ENCODE measurements around the gene BUD31. TPM values are rescaled to one million over a fixed set of nuclear protein-coding genes. Genes with fewer than 3 reads are reported as not detected.
"Not testable (repeated sequence)": the region's sequence is repeated elsewhere in the genome, so short reads cannot be mapped to it uniquely, and the experiment has no call there.

The BUD31 gene
- total RNA-seq, 6 experiments from 2014 or later: 134 to 147 (median 146) TPM

DNA sequence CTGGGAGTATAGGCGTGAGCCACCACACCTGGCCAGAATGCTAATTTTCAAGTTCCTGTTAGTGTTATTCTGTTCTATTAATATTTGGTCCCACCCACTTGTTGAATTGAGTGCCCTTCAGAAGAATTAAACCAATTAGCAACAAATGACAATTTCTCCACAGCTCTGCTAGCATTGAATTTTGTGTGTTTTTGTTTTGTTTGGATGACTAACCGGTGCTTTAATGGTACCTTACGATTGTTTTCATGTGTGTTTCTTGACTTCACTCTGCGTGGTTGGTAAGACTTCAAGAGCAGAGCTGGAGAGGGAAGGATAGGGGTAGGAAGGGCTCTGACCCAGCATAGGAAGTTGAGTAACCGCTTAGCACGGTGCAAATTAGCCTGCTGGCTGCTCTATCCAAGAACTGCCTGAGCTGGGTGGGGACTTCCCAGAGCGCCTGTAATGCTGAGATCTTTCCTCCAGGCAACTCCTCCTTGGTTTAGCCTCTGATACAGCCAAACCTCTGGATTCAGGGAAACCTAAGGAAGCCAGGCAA, 29.7 kb upstream of the BUD31 start:
- H3K27me3 Mint-ChIP-seq (ENCODE audit: insufficient read depth): no peaks in the 10 kb centered on the region; the same call in 1 of the 2 replicates
- no peaks in the 10 kb centered on the region for H3K9me3 Mint-ChIP-seq
- peaks cover 32% of the 10 kb centered on the region for H3K4me1 Mint-ChIP-seq (ENCODE audit: low read depth)
- TF ChIP-seq, protein P1, sequence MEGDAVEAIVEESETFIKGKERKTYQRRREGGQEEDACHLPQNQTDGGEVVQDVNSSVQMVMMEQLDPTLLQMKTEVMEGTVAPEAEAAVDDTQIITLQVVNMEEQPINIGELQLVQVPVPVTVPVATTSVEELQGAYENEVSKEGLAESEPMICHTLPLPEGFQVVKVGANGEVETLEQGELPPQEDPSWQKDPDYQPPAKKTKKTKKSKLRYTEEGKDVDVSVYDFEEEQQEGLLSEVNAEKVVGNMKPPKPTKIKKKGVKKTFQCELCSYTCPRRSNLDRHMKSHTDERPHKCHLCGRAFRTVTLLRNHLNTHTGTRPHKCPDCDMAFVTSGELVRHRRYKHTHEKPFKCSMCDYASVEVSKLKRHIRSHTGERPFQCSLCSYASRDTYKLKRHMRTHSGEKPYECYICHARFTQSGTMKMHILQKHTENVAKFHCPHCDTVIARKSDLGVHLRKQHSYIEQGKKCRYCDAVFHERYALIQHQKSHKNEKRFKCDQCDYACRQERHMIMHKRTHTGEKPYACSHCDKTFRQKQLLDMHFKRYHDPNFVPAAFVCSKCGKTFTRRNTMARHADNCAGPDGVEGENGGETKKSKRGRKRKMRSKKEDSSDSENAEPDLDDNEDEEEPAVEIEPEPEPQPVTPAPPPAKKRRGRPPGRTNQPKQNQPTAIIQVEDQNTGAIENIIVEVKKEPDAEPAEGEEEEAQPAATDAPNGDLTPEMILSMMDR (IDR thresholded peaks at IDR 0.05): peak; percentile 10; the same call in 1 of the 2 replicates
- H3K4me3 Mint-ChIP-seq: peak overlapping the region; percentile 54
- H3K36me3 Mint-ChIP-seq (ENCODE audit: low read depth): peaks cover 13% of the 10 kb centered on the region; the same call in 1 of the 2 replicates
- DNase-seq: peak; percentile 94
- peak overlapping the region; percentile 95 for H3K27ac Mint-ChIP-seq

DNA sequence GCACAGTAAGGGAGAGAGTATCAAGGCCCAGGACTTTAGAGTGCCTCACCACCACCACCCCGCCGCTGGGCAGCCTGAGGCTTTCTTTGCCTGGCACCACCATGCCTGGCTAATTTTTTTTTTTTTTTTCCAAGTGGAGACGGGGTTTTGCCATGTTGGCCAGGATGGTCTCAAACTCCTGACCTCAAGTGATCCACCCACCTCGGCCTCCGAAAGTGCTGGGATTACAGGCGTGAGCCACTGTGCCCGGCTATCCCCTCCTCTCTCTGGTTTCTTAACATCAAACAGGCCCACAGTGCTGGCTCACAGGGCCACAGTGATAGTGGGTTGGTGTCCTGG, 29.1 kb upstream of the BUD31 start:
- not testable (repeated sequence) for DNase-seq; H3K9me3 Mint-ChIP-seq; H3K27me3 Mint-ChIP-seq (ENCODE audit: insufficient read depth)
- Mint-ChIP-seq H3K36me3 (ENCODE audit: low read depth) (peaks cover 13% of the 10 kb centered on the region; the same call in 1 of the 2 replicates), H3K27ac (peak overlapping the region; percentile 95), H3K4me1 (ENCODE audit: low read depth) (peaks cover 32% of the 10 kb centered on the region), H3K4me3 (peak overlapping the region; percentile 66)

DNA sequence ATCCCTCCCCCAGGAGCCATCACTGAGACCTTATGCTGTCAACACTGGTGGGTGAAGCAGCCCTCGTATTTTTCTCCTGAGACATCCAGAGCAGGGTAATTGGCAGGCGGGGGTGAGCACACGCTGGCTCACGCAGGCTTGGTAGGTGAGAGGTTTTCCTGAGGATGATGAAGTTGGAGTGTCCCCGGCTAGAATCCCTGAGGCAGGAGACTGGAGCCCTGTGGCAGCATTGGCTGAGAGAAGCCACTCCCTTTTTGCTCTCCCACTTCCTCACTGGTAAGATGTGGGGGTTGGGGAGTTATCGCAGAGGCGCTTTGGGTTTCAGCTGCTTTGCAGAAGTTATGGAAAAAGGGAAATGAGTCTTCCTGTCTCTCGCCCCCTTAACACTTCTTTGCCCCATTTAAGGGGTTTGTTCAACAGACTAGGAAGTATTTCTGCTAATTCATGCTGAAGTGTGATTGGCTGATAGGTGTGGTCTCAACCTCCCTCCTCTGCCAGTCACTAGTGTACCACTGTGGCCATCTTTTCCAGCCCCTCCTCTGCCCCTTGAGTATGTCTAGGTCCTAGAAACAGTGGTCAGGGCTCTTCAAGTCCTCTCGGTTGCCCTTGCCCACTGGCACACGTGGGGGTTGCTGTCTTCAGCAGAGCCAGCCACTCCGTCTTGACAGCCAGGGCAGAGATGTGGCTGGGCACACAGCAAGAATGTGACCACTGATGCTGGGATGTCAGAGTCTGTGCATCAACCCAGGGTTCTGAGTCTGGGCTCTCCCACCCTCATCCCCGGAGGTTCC, 28.5 kb upstream of the BUD31 start:
- H3K36me3 Mint-ChIP-seq (ENCODE audit: low read depth): peaks cover 13% of the 10 kb centered on the region; the same call in 1 of the 2 replicates
- H3K27ac Mint-ChIP-seq: peak overlapping the region; percentile 95
- no peaks in the 10 kb centered on the region for H3K9me3 Mint-ChIP-seq
- TF ChIP-seq, protein P1 (IDR thresholded peaks at IDR 0.05): no peak
- peak; percentile 27 for DNase-seq
- H3K27me3 Mint-ChIP-seq (ENCODE audit: insufficient read depth): no peaks in the 10 kb centered on the region; the same call in 1 of the 2 replicates
- peaks cover 32% of the 10 kb centered on the region for H3K4me1 Mint-ChIP-seq (ENCODE audit: low read depth)
- H3K4me3 Mint-ChIP-seq: peak overlapping the region; percentile 66

DNA sequence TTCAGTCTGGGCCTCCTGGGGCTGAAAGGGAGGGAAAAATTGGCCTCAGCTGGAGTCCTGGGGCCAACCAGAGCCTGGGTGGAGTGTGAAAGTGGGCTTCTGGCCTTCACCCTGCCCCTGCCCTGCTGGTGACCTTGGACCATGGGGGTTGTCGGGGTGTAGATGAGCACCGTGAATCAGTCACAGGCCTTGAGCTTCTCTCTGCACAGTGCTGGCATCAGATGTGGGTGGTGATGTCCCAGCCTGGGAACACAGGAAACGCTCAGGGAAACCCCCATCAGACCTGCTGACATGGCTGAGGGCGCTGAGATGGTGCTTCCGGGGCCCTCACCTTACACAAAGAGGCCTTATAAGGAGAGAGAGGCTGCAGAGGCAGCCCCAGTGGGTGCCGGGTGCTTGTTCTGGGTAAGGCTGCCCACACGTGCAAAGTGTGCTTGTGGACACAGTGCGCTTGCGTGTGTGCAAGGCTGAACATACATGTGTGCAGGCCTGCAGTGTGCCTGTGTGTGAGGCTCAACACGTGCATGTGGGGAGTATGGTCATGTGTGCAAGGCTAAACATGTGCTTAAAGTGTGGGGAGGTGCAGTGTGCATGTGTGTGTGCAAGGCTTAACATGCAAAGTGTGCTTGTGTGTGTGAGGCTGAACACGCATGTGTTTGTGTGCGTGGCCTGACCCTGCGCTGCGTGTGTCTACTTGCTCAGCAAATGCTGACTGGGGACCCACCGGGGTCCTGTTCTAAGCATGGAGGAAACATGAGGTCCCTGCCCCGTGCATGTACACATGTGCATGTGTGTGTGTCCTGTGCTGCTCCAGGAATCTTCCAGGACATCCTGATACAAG, 27.7 kb upstream of the BUD31 start:
- no peak for DNase-seq
- no peak overlapping the region; the same call in 1 of the 2 replicates for H3K4me3 Mint-ChIP-seq
- peaks cover 13% of the 10 kb centered on the region; the same call in 1 of the 2 replicates for H3K36me3 Mint-ChIP-seq (ENCODE audit: low read depth)
- no peaks in the 10 kb centered on the region for H3K9me3 Mint-ChIP-seq
- H3K4me1 Mint-ChIP-seq (ENCODE audit: low read depth): peaks cover 32% of the 10 kb centered on the region
- H3K27me3 Mint-ChIP-seq (ENCODE audit: insufficient read depth): no peaks in the 10 kb centered on the region; the same call in 1 of the 2 replicates
- peak overlapping the region; percentile 95 for H3K27ac Mint-ChIP-seq
- TF ChIP-seq, protein P1 (IDR thresholded peaks at IDR 0.05): no peak

DNA sequence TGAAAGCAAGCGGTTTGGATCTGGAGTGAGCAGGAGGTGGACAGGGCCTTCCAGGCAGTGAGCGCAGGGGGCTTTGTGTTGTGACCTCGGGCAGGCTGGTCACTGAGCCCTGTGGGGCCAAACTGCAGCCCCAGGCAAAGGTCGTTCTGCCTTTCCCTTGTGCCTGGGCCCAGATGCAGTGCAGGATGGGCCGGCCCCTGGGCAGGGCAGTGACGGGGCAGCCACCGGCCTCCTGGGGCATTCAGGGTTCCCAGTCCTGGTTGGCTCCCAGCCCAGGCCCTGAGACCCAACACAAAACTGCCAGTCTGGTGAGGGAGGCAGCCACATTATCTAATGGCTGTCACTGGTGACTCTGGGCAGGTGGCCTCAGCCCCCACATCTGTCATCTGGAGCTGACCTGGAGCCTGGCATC, 27.1 kb upstream of the BUD31 start:
- Mint-ChIP-seq H3K36me3 (ENCODE audit: low read depth) (peaks cover 13% of the 10 kb centered on the region; the same call in 1 of the 2 replicates), H3K4me1 (ENCODE audit: low read depth) (peaks cover 32% of the 10 kb centered on the region), H3K27ac (no peak overlapping the region; the same call in 1 of the 2 replicates), H3K27me3 (ENCODE audit: insufficient read depth) (no peaks in the 10 kb centered on the region; the same call in 1 of the 2 replicates), H3K4me3 (no peak overlapping the region), H3K9me3 (no peaks in the 10 kb centered on the region)
- DNase-seq: no peak
- TF ChIP-seq, protein P1 (IDR thresholded peaks at IDR 0.05): no peak
